IMR-90 (cell line): Measurements from ENCODE around the gene TBC1D22A. TPM values are rescaled to one million over a fixed set of nuclear protein-coding genes. Genes with fewer than 3 reads are reported as not detected.

ENCODE experiments used
- ATAC-seq: fragments of 200-7000 bp; cut with Tn5 transposase; 2 replicates; pipeline ENCODE4 v1.9.1; 2020; ENCODE audit warnings: low read depth, mild to moderate bottlenecking, moderate library complexity
- BruUV-seq: library from RNA; stranded (reverse); fragments of 400-500 nt; replicated peaks from 2 replicates; lab custom pipeline; 2021; lab: Mats Ljungman, UMichigan
- CTCF ChIA-PET: fragments of 300-600 bp; formaldehyde crosslinking; extraction: SDS; loops from one replicate; lab custom pipeline; 2021; ENCODE audit warnings: antibody characterized with exemption; lab: Yijun Ruan, JAX
- POLR2A ChIA-PET: fragments of 300-600 bp; sonication (Branson Sonifier 250); formaldehyde crosslinking; loops from one replicate; lab custom pipeline; 2022; ENCODE audit warnings: antibody characterized with exemption; ENCODE audit not compliant: unreplicated experiment; lab: Charles Lee
- DNase-seq: peaks from one replicate; pipeline ENCODE4 v3.0.0; 2013
- H2AFZ ChIP-seq: replicated peaks from 2 replicates; pipeline ENCODE3; 2013; ENCODE audit warnings: low read length, mild to moderate bottlenecking; ENCODE audit not compliant: poor library complexity
- H2AK5ac ChIP-seq: 2 replicates; pipeline ENCODE4 v1.6.1; 2013; ENCODE audit warnings: low read depth, low read length, inconsistent platforms
- H2AK9ac ChIP-seq: replicated peaks from 2 replicates; pipeline ENCODE3; 2013; ENCODE audit warnings: mild to moderate bottlenecking, low read depth, low read length, moderate library complexity; ENCODE audit not compliant: poor library complexity
- H2BK120ac ChIP-seq: 2 replicates; pipeline ENCODE4 v1.6.1; 2013; ENCODE audit warnings: low read depth, low read length, inconsistent platforms
- H2BK15ac ChIP-seq: 3 replicates; pipeline ENCODE4 v1.6.1; 2013; ENCODE audit warnings: low read depth, low read length, inconsistent platforms
- H2BK20ac ChIP-seq: 2 replicates; pipeline ENCODE4 v1.6.1; 2013; ENCODE audit warnings: low read depth, mild to moderate bottlenecking, inconsistent platforms, low read length, moderate library complexity
- H2BK5ac ChIP-seq: 2 replicates; pipeline ENCODE4 v1.6.1; 2013; ENCODE audit warnings: mild to moderate bottlenecking, low read depth, low read length, inconsistent platforms; ENCODE audit not compliant: poor library complexity, severe bottlenecking
- H3K14ac ChIP-seq: replicated peaks from 2 replicates; pipeline ENCODE4 v1.6.1; 2013; ENCODE audit warnings: low read depth, low read length, inconsistent platforms
- H3K18ac ChIP-seq: 2 replicates; pipeline ENCODE4 v1.6.1; 2013; ENCODE audit warnings: low read depth, low read length, control low read depth
- H3K23ac ChIP-seq: 2 replicates; pipeline ENCODE4 v1.6.1; 2013; ENCODE audit warnings: low read depth, low read length, inconsistent platforms
- H3K27ac ChIP-seq: 2 replicates; pipeline ENCODE4 v1.5.1; 2013; ENCODE audit warnings: mild to moderate bottlenecking, control low read depth, low read length; ENCODE audit not compliant: insufficient read depth
- H3K27me3 ChIP-seq: 2 replicates; pipeline ENCODE4 v1.6.1; 2013; ENCODE audit warnings: low read length; ENCODE audit not compliant: control insufficient read depth, insufficient read depth
- H3K36me3 ChIP-seq: 2 replicates; pipeline ENCODE4 v1.6.1; 2013; ENCODE audit warnings: low read length, mixed read lengths; ENCODE audit not compliant: control insufficient read depth, insufficient read depth
- H3K4ac ChIP-seq: 2 replicates; pipeline ENCODE4 v1.6.1; 2013; ENCODE audit warnings: low read depth, low read length, inconsistent platforms
- H3K4me1 ChIP-seq: 2 replicates; pipeline ENCODE4 v1.6.1; 2013; ENCODE audit warnings: low read length, mixed read lengths; ENCODE audit not compliant: control insufficient read depth, insufficient read depth
- H3K4me2 ChIP-seq: 2 replicates; pipeline ENCODE4 v1.6.1; 2013; ENCODE audit warnings: low read depth, mild to moderate bottlenecking, control low read depth, low read length, moderate library complexity
- H3K4me3 ChIP-seq: 2 replicates; pipeline ENCODE4 v1.5.1; 2013; ENCODE audit warnings: low read depth, mild to moderate bottlenecking, control low read depth, low read length, moderate library complexity; ENCODE audit not compliant: insufficient read depth
- H3K56ac ChIP-seq: 2 replicates; pipeline ENCODE4 v1.6.1; 2013; ENCODE audit warnings: low read length, inconsistent platforms; ENCODE audit not compliant: insufficient read depth; ENCODE audit errors: extremely low read depth
- H3K79me1 ChIP-seq, 2 experiments: 2 replicates each; pipeline ENCODE4 v1.6.1; 2013; ENCODE audit warnings: low read length in 2 of 2, inconsistent platforms in 1 of 2, low read depth in 1 of 2
- H3K9ac ChIP-seq: 2 replicates; pipeline ENCODE4 v1.6.1; 2013; ENCODE audit warnings: low read depth, low read length, control low read depth
- H3K9me1 ChIP-seq: 2 replicates; pipeline ENCODE4 v1.6.1; 2013; ENCODE audit warnings: low read length, inconsistent platforms; ENCODE audit not compliant: insufficient read depth
- H3K9me3 ChIP-seq: 2 replicates; pipeline ENCODE4 v1.6.1; 2013; ENCODE audit warnings: low read length; ENCODE audit not compliant: control insufficient read depth, insufficient read depth
- H4K20me1 ChIP-seq: 2 replicates; pipeline ENCODE4 v1.6.1; 2013; ENCODE audit warnings: low read length, inconsistent platforms; ENCODE audit not compliant: insufficient read depth
- H4K5ac ChIP-seq: 2 replicates; pipeline ENCODE4 v1.6.1; 2013; ENCODE audit warnings: mild to moderate bottlenecking, low read depth, low read length, control low read depth
- H4K8ac ChIP-seq, 2 experiments: 2 replicates each; pipeline ENCODE4 v1.6.1; 2013; ENCODE audit warnings: low read depth in 2 of 2, low read length in 2 of 2, control low read depth in 1 of 2, inconsistent platforms in 1 of 2
- H4K91ac ChIP-seq: 2 replicates; pipeline ENCODE4 v1.6.1; 2013; ENCODE audit warnings: low read depth, low read length, inconsistent platforms; ENCODE audit not compliant: insufficient read depth
- BHLHE40 ChIP-seq: fragments of 150-350 bp; IDR thresholded peaks from 2 replicates; pipeline ENCODE4 v1.6.1; 2016; ENCODE audit warnings: mild to moderate bottlenecking, low read depth, low read length
- CEBPB ChIP-seq: IDR thresholded peaks from 2 replicates; pipeline ENCODE4 v1.6.1; 2012; ENCODE audit warnings: low read depth, low read length, improper control_type of control experiment
- CHD1 ChIP-seq: IDR thresholded peaks from 2 replicates; pipeline ENCODE4 v1.6.1; 2012; ENCODE audit warnings: low read depth, low read length, improper control_type of control experiment
- FOS ChIP-seq: fragments of 150-350 bp; IDR thresholded peaks from 2 replicates; pipeline ENCODE4 v1.6.1; 2016; ENCODE audit warnings: low read depth, low read length
- MAFK ChIP-seq: IDR thresholded peaks from 2 replicates; pipeline ENCODE4 v1.6.1; 2012; ENCODE audit warnings: low read depth, low read length, improper control_type of control experiment
- MAZ ChIP-seq: IDR thresholded peaks from 2 replicates; pipeline ENCODE4 v1.6.1; 2012; ENCODE audit warnings: low read depth, mild to moderate bottlenecking, low read length, improper control_type of control experiment, moderate library complexity, borderline replicate concordance
- NFE2L2 ChIP-seq: fragments of 150-350 bp; IDR thresholded peaks from 2 replicates; pipeline ENCODE4 v1.6.1; 2016; ENCODE audit warnings: low read depth, mild to moderate bottlenecking, low read length
- POLR2A ChIP-seq: IDR thresholded peaks from 2 replicates; pipeline ENCODE4 v1.6.1; 2012; ENCODE audit warnings: mild to moderate bottlenecking, low read depth, low read length
- RAD21 ChIP-seq: IDR thresholded peaks from 2 replicates; pipeline ENCODE4 v1.6.1; 2012; ENCODE audit warnings: low read length, improper control_type of control experiment
- RCOR1 ChIP-seq: IDR thresholded peaks from 2 replicates; pipeline ENCODE4 v1.6.1; 2012; ENCODE audit warnings: mild to moderate bottlenecking, low read length, improper control_type of control experiment; ENCODE audit not compliant: insufficient replicate concordance
- RFX5 ChIP-seq: IDR thresholded peaks from 2 replicates; pipeline ENCODE4 v1.8.0; 2012; ENCODE audit warnings: low read depth, mild to moderate bottlenecking, low read length, moderate library complexity
- SMC3 ChIP-seq: fragments of 150-350 bp; IDR thresholded peaks from 2 replicates; pipeline ENCODE4 v1.6.1; 2016; ENCODE audit warnings: low read depth, mild to moderate bottlenecking, antibody characterized with exemption, low read length, moderate library complexity
- WGBS, 2 experiments: methylation state at CpG; one replicate each; pipeline versions ENCODE4 v1.1.5 to v1.1.7; 2013; ENCODE audit warnings: missing lambda C conversion rate in 2 of 2; ENCODE audit not compliant: insufficient read length in 1 of 2; ENCODE audit errors: extremely low coverage in 2 of 2; 5-methylcytosine and 5-hydroxymethylcytosine counted together
- dilution Hi-C: fragments of 300-500 bp; cut with HindIII; formaldehyde crosslinking; loops from one replicate; pipeline ENCODE4 v1.14.3; 2018; ENCODE audit warnings: low sequenced_read_pairs; ENCODE audit not compliant: unreplicated experiment
- in situ Hi-C: fragments of 300-500 bp; cut with MboI; formaldehyde crosslinking; loops from 3 replicates; pipeline ENCODE4 v1.14.3; 2019; ENCODE audit warnings: low sequenced_read_pairs, inconsistent platforms, mixed read lengths
- intact Hi-C: fragments of 100-400 bp; cut with micrococcal nuclease; formaldehyde crosslinking; loops from 2 replicates; pipeline ENCODE4 v1.10.0; 2022
- polyA plus RNA-seq, 3 experiments: library from polyadenylated mRNA; depleted of rRNA; stranded (reverse); fragments of >200 nt; gene quantifications; 2 replicates each; pipeline ENCODE4 v1.2.3, GENCODE V29; 2012; ENCODE audit warnings: low replicate concordance in 1 of 3
- total RNA-seq: library from RNA; depleted of rRNA; stranded (reverse); fragments of >200 nt; gene quantifications from 2 replicates; pipeline ENCODE4 v1.2.3, GENCODE V29; 2012
- TF ChIP-seq, protein P1 (sequence below): conservative IDR thresholded peaks from 2 replicates; pipeline ENCODE4 v1.5.1; 2012; ENCODE audit warnings: mild to moderate bottlenecking, low read depth, low read length, improper control_type of control experiment
- TF ChIP-seq, protein P2 (sequence below): fragments of 150-350 bp; IDR thresholded peaks from 2 replicates; pipeline ENCODE4 v1.6.1; 2017; ENCODE audit warnings: mild to moderate bottlenecking, antibody characterized with exemption, low read length, low read depth

Gene TBC1D22A
- total and polyA plus RNA-seq, 2 of the 4 experiments (the other 2 are of a cell fraction): 9.0 to 16.7 TPM

DNA sequence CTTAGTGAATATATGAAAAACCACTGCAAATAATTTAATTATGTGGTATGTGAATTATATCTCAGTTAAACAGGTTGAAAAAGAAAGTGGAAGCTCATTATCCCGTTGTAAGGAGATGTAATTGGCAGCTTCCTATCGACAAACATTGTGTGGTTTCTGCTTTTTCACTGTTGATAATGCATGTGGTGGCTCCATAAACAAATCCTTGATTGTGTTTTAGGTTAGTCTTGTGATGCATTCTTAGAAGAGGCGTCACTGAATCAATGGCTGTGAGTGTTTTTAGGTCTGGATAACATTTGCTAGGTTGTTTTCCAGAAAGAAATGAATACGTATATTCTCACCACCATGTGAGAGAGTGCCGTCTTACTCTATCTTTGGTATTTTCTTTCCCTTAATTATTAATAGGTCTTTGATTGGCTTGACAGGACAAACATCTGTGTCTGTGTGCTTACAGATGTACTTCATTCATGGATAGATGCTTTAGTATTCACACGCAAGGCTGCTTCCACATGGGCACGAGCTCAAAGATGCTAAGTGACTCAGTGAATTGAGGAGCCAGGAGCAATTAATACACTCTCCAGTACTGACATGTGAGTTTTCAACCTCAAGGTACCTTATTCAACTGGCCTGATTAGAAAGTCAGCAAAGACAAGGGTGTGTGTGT, 166.7 kb downstream of the TBC1D22A start:
- H4K5ac ChIP-seq: no peak overlapping the region
- BruUV-seq: no TSS peak
- H3K4me3 ChIP-seq: no peak overlapping the region
- H3K79me1 ChIP-seq: peaks cover 4 to 25% of the 10 kb centered on the region in 2 experiments; a peak in 3 of 4 replicates
- H4K91ac ChIP-seq: no peak overlapping the region
- peaks cover 13% of the 10 kb centered on the region for H3K9me1 ChIP-seq
- no peak overlapping the region for H3K4ac ChIP-seq
- in situ Hi-C loops: no loop called here
- H3K4me2 ChIP-seq: no peak overlapping the region
- no peaks in the 10 kb centered on the region for H3K36me3 ChIP-seq
- POLR2A ChIA-PET: no interaction called here
- H3K9me3 ChIP-seq: no peaks in the 10 kb centered on the region
- no peaks in the 10 kb centered on the region for H4K20me1 ChIP-seq
- DNase-seq (peak; percentile 27), ATAC-seq (peak; percentile 44; the same call in 1 of the 2 replicates)
- H3K56ac ChIP-seq: no peak overlapping the region
- H3K14ac ChIP-seq: no peak overlapping the region
- no peak overlapping the region for H4K8ac ChIP-seq
- CTCF ChIA-PET: no interaction called here
- H3K27ac ChIP-seq: no peak overlapping the region
- intact Hi-C loops: no loop called here
- H2BK5ac ChIP-seq: no peak overlapping the region
- no peak overlapping the region for H2BK15ac ChIP-seq
- no peak overlapping the region for H2AFZ ChIP-seq
- H2AK9ac ChIP-seq: no peak overlapping the region
- H3K18ac ChIP-seq: no peak overlapping the region
- dilution Hi-C loops: no loop called here
- no CpG with 5 or more reads among the region's 7 CpGs for WGBS, 2 experiments
- H3K9ac ChIP-seq: no peak overlapping the region
- H3K27me3 ChIP-seq: no peaks in the 10 kb centered on the region
- no peak overlapping the region for H2AK5ac ChIP-seq
- H2BK20ac ChIP-seq: no peak overlapping the region
- no peak for TF ChIP-seq MAZ
- TF ChIP-seq, protein P1, sequence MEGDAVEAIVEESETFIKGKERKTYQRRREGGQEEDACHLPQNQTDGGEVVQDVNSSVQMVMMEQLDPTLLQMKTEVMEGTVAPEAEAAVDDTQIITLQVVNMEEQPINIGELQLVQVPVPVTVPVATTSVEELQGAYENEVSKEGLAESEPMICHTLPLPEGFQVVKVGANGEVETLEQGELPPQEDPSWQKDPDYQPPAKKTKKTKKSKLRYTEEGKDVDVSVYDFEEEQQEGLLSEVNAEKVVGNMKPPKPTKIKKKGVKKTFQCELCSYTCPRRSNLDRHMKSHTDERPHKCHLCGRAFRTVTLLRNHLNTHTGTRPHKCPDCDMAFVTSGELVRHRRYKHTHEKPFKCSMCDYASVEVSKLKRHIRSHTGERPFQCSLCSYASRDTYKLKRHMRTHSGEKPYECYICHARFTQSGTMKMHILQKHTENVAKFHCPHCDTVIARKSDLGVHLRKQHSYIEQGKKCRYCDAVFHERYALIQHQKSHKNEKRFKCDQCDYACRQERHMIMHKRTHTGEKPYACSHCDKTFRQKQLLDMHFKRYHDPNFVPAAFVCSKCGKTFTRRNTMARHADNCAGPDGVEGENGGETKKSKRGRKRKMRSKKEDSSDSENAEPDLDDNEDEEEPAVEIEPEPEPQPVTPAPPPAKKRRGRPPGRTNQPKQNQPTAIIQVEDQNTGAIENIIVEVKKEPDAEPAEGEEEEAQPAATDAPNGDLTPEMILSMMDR: no peak
- no peak for TF ChIP-seq CEBPB
- TF ChIP-seq BHLHE40: no peak
- TF ChIP-seq RCOR1: no peak
- no peak for TF ChIP-seq RFX5
- no peak for TF ChIP-seq CHD1
- no peak for TF ChIP-seq FOS
- no peak for TF ChIP-seq SMC3
- no peak for TF ChIP-seq POLR2A
- TF ChIP-seq MAFK: no peak
- no peak for TF ChIP-seq RAD21
- TF ChIP-seq, protein P2, sequence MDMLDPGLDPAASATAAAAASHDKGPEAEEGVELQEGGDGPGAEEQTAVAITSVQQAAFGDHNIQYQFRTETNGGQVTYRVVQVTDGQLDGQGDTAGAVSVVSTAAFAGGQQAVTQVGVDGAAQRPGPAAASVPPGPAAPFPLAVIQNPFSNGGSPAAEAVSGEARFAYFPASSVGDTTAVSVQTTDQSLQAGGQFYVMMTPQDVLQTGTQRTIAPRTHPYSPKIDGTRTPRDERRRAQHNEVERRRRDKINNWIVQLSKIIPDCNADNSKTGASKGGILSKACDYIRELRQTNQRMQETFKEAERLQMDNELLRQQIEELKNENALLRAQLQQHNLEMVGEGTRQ: no peak
- TF ChIP-seq NFE2L2: no peak
- peaks cover 1% of the 10 kb centered on the region for H3K4me1 ChIP-seq
- no peak overlapping the region for H3K23ac ChIP-seq
- no peak overlapping the region for H2BK120ac ChIP-seq
